Activated B cell treated with CpG ODN at 0.5 μM for 24 hours (primary cell): ENCODE results near the gene SLC35B1. TPM values are rescaled to one million over a fixed set of nuclear protein-coding genes. Genes with fewer than 3 reads are reported as not detected.

ENCODE experiments used
- ATAC-seq: fragments of 200-7000 bp; cut with Tn5 transposase; one replicate; pipeline ENCODE4 v1.10.0; 2021; ENCODE audit warnings: low read depth, mild to moderate bottlenecking, moderate library complexity
- CTCF ChIA-PET: fragments of 350-600 bp; sonication (Branson Sonifier 250); formaldehyde crosslinking; loops from one replicate; lab custom pipeline; 2021; ENCODE audit warnings: antibody characterized with exemption; lab: Charles Lee
- POLR2A ChIA-PET: fragments of 350-600 bp; sonication (Branson Sonifier 250); formaldehyde crosslinking; loops from one replicate; lab custom pipeline; 2021; ENCODE audit warnings: antibody characterized with exemption; lab: Charles Lee
- DNase-seq: peaks from one replicate; pipeline ENCODE4 v3.0.0; 2022
- H3K27ac Mint-ChIP-seq: one replicate; pipeline ENCODE4 v1.8.0; 2020; ENCODE audit warnings: mixed read lengths
- H3K27me3 Mint-ChIP-seq: one replicate; pipeline ENCODE4 v1.8.0; 2021; ENCODE audit warnings: mixed read lengths
- H3K36me3 Mint-ChIP-seq: one replicate; pipeline ENCODE4 v1.8.0; 2021; ENCODE audit warnings: low read depth, mixed read lengths
- H3K4me1 Mint-ChIP-seq: one replicate; pipeline ENCODE4 v1.8.0; 2021; ENCODE audit warnings: mixed read lengths
- H3K4me3 Mint-ChIP-seq: one replicate; pipeline ENCODE4 v1.8.0; 2020; ENCODE audit warnings: mild to moderate bottlenecking, mixed read lengths
- H3K9me3 Mint-ChIP-seq: one replicate; pipeline ENCODE4 v1.8.0; 2020; ENCODE audit warnings: mixed read lengths
- intact Hi-C: fragments of 100-400 bp; cut with micrococcal nuclease; formaldehyde crosslinking; loops from one replicate; pipeline ENCODE4 v1.15.1; 2024
- total RNA-seq: library from RNA; stranded (reverse); gene quantifications from 2 replicates; pipeline ENCODE4 v1.2.3, GENCODE V29; 2022
- TF ChIP-seq, protein P1 (sequence below): fragments of 200-600 bp; IDR thresholded peaks from one replicate; pipeline ENCODE4 v1.8.0; 2022; ENCODE audit warnings: antibody characterized with exemption, mild to moderate bottlenecking

Gene SLC35B1
- total RNA-seq, 1 donor from 2014 or later = 53.8 TPM

- Mint-ChIP-seq H3K36me3 (peaks cover 83% of the 10 kb centered on the region), H3K9me3 (no peaks in the 10 kb centered on the region), H3K27me3 (no peaks in the 10 kb centered on the region), H3K27ac (peak overlapping the region; percentile 56), H3K4me1 (peaks cover 27% of the 10 kb centered on the region), H3K4me3 (no peak overlapping the region)
- intact Hi-C loops = no loop called here
- no peak for ATAC-seq
- CTCF ChIA-PET = no interaction called here
- no peak for DNase-seq
- POLR2A ChIA-PET = no interaction called here
- TF ChIP-seq, protein P1, sequence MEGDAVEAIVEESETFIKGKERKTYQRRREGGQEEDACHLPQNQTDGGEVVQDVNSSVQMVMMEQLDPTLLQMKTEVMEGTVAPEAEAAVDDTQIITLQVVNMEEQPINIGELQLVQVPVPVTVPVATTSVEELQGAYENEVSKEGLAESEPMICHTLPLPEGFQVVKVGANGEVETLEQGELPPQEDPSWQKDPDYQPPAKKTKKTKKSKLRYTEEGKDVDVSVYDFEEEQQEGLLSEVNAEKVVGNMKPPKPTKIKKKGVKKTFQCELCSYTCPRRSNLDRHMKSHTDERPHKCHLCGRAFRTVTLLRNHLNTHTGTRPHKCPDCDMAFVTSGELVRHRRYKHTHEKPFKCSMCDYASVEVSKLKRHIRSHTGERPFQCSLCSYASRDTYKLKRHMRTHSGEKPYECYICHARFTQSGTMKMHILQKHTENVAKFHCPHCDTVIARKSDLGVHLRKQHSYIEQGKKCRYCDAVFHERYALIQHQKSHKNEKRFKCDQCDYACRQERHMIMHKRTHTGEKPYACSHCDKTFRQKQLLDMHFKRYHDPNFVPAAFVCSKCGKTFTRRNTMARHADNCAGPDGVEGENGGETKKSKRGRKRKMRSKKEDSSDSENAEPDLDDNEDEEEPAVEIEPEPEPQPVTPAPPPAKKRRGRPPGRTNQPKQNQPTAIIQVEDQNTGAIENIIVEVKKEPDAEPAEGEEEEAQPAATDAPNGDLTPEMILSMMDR = no peak
These were observed 15.7 kb upstream of the SLC35B1 start for GRCh38 chr17:49723423-49723822.

DNA sequence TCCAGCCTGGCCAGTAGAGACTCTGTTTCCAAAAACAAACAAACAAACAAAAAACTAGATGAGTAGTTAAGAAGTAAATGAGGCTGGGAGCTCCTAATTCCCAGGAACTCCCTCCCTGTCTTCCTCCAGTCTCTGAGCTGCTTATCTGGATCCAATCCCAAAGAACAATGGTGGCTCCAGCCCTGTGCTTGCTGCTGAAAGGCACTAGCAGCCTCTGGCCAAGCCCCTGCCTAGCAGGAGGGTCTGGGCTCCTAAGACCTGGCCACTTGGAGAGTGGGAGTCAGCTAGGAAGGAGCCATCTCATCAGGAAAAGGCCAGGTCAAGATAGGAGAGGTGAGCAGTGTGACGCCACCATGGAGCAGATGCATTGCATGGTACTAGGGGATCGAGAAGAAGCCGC lies 14.3 kb upstream of the SLC35B1 start:
- Mint-ChIP-seq H3K27ac (no peak overlapping the region), H3K4me3 (no peak overlapping the region), H3K27me3 (no peaks in the 10 kb centered on the region), H3K36me3 (peaks cover 85% of the 10 kb centered on the region), H3K9me3 (no peaks in the 10 kb centered on the region), H3K4me1 (peaks cover 21% of the 10 kb centered on the region)
- intact Hi-C loops = no loop called here
- TF ChIP-seq, protein P1 = no peak
- no peak for DNase-seq
- CTCF ChIA-PET = interaction anchor here (1.3 kb wide), 1 partner anchor 165 kb away, joined by 3 read pairs; no protein-coding TSS in a partner anchor
- ATAC-seq = no peak
- POLR2A ChIA-PET = interaction anchor here (0.7 kb wide), 1 partner anchor 55 kb away, joined by 4 read pairs; no protein-coding TSS in a partner anchor

GRCh38 chr17:49717371-49717861 lies 9.7 kb upstream of the SLC35B1 start:
- no peak overlapping the region for H3K4me3 Mint-ChIP-seq
- H3K27me3 Mint-ChIP-seq = no peaks in the 10 kb centered on the region
- intact Hi-C loops = no loop called here
- ChIA-PET CTCF (interaction anchor here (1.4 kb wide), 2 partner anchors 9 to 10 kb away, joined by 3 read pairs; partner anchors contain the start of gene SLC35B1), POLR2A (no interaction called here)
- no peaks in the 10 kb centered on the region for H3K9me3 Mint-ChIP-seq
- no peak overlapping the region for H3K27ac Mint-ChIP-seq
- ATAC-seq (no peak), DNase-seq (no peak)
- H3K4me1 Mint-ChIP-seq = peaks cover 14% of the 10 kb centered on the region
- peaks cover 89% of the 10 kb centered on the region for H3K36me3 Mint-ChIP-seq
- TF ChIP-seq, protein P1 = no peak

DNA sequence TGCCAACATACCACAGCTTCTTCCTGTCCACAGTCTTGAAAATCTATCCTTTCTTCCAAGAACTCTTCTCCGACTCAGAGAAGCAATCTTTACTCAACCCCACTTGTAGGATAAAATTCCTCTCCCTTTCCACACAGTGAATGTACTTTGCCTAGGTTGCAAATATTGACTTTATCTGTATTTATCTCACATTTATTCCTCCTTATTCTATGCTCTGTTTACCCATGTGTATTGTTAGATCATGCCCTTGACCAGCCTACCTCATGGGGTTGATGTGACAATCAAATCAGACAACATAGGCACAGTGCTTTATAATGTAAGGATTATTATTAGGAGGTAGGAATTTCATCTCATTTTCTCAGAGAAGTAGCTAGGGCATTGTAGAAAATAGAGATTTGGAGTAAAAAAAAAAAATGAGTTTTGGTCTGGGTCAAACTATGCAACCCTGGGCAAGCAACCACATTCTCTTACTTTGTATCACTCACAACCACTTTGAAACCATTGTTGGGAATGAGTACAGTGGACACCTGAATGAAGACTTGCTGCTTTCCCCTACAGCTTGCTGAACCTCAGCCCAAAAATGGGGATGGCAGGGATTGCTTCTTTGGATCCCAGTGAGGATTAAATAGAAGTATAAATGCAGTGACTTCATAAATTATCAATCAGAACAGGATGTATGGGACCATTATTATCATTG lies 9.1 kb upstream of the SLC35B1 start:
- no peak for DNase-seq
- Mint-ChIP-seq H3K9me3 (no peaks in the 10 kb centered on the region), H3K27me3 (no peaks in the 10 kb centered on the region), H3K27ac (peak overlapping the region; percentile 61), H3K36me3 (peaks cover 90% of the 10 kb centered on the region), H3K4me1 (peaks cover 14% of the 10 kb centered on the region), H3K4me3 (no peak overlapping the region)
- ATAC-seq = no peak
- TF ChIP-seq, protein P1 = no peak
- intact Hi-C loops = no loop called here
- CTCF ChIA-PET = interaction anchor here (1.0 to 1.4 kb wide), 3 partner anchors 8 to 62 kb away, joined by 3 read pairs; partner anchors contain the start of gene SLC35B1
- POLR2A ChIA-PET = no interaction called here

GRCh38 chr17:49715717-49716279 lies 8.0 kb upstream of the SLC35B1 start:
- TF ChIP-seq, protein P1 = no peak
- intact Hi-C loops = no loop called here
- Mint-ChIP-seq H3K27me3 (no peaks in the 10 kb centered on the region), H3K9me3 (no peaks in the 10 kb centered on the region), H3K27ac (peak overlapping the region; percentile 35), H3K4me1 (peaks cover 14% of the 10 kb centered on the region), H3K36me3 (peaks cover 88% of the 10 kb centered on the region), H3K4me3 (no peak overlapping the region)
- DNase-seq (no peak), ATAC-seq (no peak)
- ChIA-PET CTCF (interaction anchor here (1.0 to 1.4 kb wide), 3 partner anchors 7 to 63 kb away, joined by 3 read pairs; partner anchors contain the start of gene SLC35B1), POLR2A (interaction anchor here (0.5 to 1.4 kb wide), 2 partner anchors 10 to 49 kb away, joined by 6 to 7 read pairs; partner anchors contain the start of gene FAM117A)
